ENCODE results near the gene TEX14.

DNA sequence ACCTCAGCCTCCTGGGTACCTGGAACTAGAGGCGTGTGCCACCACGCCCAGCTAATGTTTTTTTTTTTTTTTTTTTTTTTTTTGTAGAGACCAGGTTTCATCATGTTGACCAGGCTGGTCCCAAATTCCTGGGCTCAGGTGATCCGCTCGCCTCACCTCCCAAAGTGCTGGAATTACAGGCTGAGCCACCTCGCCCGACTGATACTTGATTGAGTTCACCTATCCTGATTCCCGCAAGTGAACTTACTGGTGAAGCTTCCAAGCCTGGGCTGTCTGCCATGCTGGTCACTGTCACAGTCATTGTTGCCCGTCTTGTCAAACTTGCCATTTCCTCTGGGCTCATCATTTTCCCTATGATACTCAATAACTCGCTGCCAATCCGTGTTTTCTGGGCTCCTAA lies 106.3 kb downstream of the TEX14 start:
- TF ChIP-seq POLR2A (IDR thresholded peaks at IDR 0.05; ENCODE audit: low read depth, low read length) (no peak), EZH2 (IDR thresholded peaks at IDR 0.05; ENCODE audit: borderline replicate concordance, low read depth, low read length, severe bottlenecking) (no peak), MYC (IDR thresholded peaks at IDR 0.05; ENCODE audit: low read depth, low read length) (no peak), FOS (IDR thresholded peaks at IDR 0.05; ENCODE audit: borderline replicate concordance, insufficient read depth, low read length) (no peak), POLR2AphosphoS5 (IDR thresholded peaks at IDR 0.05; ENCODE audit: insufficient read depth, low read depth, low read length) (no peak), JUN (IDR thresholded peaks at IDR 0.05; ENCODE audit: borderline replicate concordance, insufficient read depth, insufficient read length, low read depth) (no peak), GATA2 (IDR thresholded peaks at IDR 0.05; ENCODE audit: insufficient read depth, insufficient read length, low read depth, low read length) (no peak)
- TF ChIP-seq, protein P1, sequence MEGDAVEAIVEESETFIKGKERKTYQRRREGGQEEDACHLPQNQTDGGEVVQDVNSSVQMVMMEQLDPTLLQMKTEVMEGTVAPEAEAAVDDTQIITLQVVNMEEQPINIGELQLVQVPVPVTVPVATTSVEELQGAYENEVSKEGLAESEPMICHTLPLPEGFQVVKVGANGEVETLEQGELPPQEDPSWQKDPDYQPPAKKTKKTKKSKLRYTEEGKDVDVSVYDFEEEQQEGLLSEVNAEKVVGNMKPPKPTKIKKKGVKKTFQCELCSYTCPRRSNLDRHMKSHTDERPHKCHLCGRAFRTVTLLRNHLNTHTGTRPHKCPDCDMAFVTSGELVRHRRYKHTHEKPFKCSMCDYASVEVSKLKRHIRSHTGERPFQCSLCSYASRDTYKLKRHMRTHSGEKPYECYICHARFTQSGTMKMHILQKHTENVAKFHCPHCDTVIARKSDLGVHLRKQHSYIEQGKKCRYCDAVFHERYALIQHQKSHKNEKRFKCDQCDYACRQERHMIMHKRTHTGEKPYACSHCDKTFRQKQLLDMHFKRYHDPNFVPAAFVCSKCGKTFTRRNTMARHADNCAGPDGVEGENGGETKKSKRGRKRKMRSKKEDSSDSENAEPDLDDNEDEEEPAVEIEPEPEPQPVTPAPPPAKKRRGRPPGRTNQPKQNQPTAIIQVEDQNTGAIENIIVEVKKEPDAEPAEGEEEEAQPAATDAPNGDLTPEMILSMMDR (IDR thresholded peaks at IDR 0.05; ENCODE audit: extremely low read depth in 1 of 2, insufficient read depth in 1 of 2, low read depth in 1 of 2, low read length in 2 of 2) = no peak
- TF ChIP-seq, protein P2, sequence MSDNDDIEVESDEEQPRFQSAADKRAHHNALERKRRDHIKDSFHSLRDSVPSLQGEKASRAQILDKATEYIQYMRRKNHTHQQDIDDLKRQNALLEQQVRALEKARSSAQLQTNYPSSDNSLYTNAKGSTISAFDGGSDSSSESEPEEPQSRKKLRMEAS (IDR thresholded peaks at IDR 0.05; ENCODE audit: insufficient read depth, insufficient read length) = no peak

All from endothelial cell of umbilical vein (primary cell).